ENCODE results near the gene ZCCHC2. TPM values are rescaled to one million over a fixed set of nuclear protein-coding genes. Genes with fewer than 3 reads are reported as not detected.

Gene ZCCHC2
- total RNA-seq, 1 donor from 2014 or later, result 21.0 TPM

DNA sequence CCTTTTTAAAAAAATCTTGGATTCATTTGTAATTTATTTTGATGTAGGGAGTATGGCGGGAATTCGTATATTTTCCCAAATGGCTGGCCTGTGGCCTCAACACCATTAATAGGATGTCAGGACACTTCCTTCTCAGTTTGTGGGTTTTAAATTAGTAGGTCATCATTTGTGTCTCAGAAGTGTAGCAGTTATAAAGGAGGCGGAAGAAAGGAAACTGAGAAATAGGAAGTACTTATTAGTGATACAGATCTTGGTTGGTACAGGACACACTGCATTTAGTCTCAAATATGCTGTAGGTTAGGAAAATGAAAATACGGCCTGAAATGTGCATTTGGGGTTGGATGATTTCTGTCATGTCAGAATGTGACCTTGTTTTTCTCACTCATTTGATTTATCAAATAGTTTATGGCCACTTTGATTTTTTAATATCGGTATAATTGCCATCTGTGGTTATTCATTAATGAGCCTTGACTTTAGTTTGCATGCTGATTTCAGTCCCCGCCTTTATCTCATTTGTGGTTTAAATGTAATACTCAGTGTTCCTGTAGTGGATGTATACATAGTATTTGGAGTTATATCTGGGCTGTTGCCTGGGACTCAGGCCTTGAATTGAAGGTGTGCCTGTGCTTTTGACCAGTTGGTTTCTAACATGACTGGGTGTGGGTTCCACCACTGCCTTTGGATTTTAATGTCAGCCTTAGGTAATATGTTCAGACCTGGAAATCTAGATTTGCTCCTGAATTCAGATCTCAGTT is 31.4 kb downstream of the ZCCHC2 start:
- H3K27me3 Mint-ChIP-seq (ENCODE audit: unreplicated experiment), result peaks cover 2% of the 10 kb centered on the region
- no peak for TF ChIP-seq CTCF (IDR thresholded peaks at IDR 0.05; ENCODE audit: unreplicated experiment)
- DNase-seq (ENCODE audit: low spot score), result no peak
- H3K9me3 Mint-ChIP-seq (ENCODE audit: unreplicated experiment), result no peaks in the 10 kb centered on the region
- H3K4me3 Mint-ChIP-seq (ENCODE audit: unreplicated experiment), result no peak overlapping the region
- H3K36me3 Mint-ChIP-seq (ENCODE audit: low read depth, unreplicated experiment), result peaks cover 44% of the 10 kb centered on the region
- H3K27ac Mint-ChIP-seq (ENCODE audit: unreplicated experiment), result no peak overlapping the region
- H3K4me1 Mint-ChIP-seq (ENCODE audit: unreplicated experiment), result peaks cover 7% of the 10 kb centered on the region

GRCh38 chr18:62555135-62555534 is 32.3 kb downstream of the ZCCHC2 start:
- peaks cover 2% of the 10 kb centered on the region for H3K27me3 Mint-ChIP-seq (ENCODE audit: unreplicated experiment)
- no peak for DNase-seq (ENCODE audit: low spot score)
- H3K27ac Mint-ChIP-seq (ENCODE audit: unreplicated experiment), result no peak overlapping the region
- peaks cover 7% of the 10 kb centered on the region for H3K4me1 Mint-ChIP-seq (ENCODE audit: unreplicated experiment)
- no peaks in the 10 kb centered on the region for H3K9me3 Mint-ChIP-seq (ENCODE audit: unreplicated experiment)
- no peak overlapping the region for H3K4me3 Mint-ChIP-seq (ENCODE audit: unreplicated experiment)
- peaks cover 42% of the 10 kb centered on the region for H3K36me3 Mint-ChIP-seq (ENCODE audit: low read depth, unreplicated experiment)
- TF ChIP-seq CTCF (IDR thresholded peaks at IDR 0.05; ENCODE audit: unreplicated experiment), result no peak

DNA sequence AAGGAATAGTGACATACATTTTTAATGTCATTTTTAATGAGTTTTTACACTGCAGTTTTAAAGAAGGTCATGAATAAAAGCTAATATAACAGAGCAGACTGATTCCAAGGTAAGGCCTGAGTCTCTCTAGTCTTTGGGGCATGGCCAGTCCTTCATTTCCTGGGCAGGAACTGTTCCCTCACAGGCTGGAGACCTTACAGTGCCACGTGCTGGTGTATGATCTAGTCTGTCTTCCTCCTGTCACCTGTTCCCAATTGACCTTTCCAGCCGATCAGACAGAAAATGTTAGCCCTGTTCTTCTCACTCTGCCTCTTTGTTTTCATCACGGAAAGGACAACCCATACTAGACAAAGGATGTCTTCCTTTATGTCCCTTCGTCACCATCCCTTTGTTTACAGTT is 33.6 kb downstream of the ZCCHC2 start:
- Mint-ChIP-seq H3K4me3 (ENCODE audit: unreplicated experiment) (no peak overlapping the region), H3K9me3 (ENCODE audit: unreplicated experiment) (no peaks in the 10 kb centered on the region), H3K27ac (ENCODE audit: unreplicated experiment) (no peak overlapping the region)

GRCh38 chr18:62558015-62558663 is 35.3 kb downstream of the ZCCHC2 start:
- TF ChIP-seq CTCF (IDR thresholded peaks at IDR 0.05; ENCODE audit: unreplicated experiment), result no peak
- Mint-ChIP-seq H3K4me1 (ENCODE audit: unreplicated experiment) (peaks cover 7% of the 10 kb centered on the region), H3K36me3 (ENCODE audit: low read depth, unreplicated experiment) (peaks cover 34% of the 10 kb centered on the region), H3K27me3 (ENCODE audit: unreplicated experiment) (peaks cover 4% of the 10 kb centered on the region), H3K9me3 (ENCODE audit: unreplicated experiment) (no peaks in the 10 kb centered on the region), H3K27ac (ENCODE audit: unreplicated experiment) (no peak overlapping the region), H3K4me3 (ENCODE audit: unreplicated experiment) (no peak overlapping the region)
- DNase-seq (ENCODE audit: low spot score), result no peak

More for the DNA sequence above, 33.6 kb downstream of the ZCCHC2 start:
- Mint-ChIP-seq H3K27me3 (ENCODE audit: unreplicated experiment) (peaks cover 1% of the 10 kb centered on the region), H3K36me3 (ENCODE audit: low read depth, unreplicated experiment) (peaks cover 31% of the 10 kb centered on the region), H3K4me1 (ENCODE audit: unreplicated experiment) (peaks cover 7% of the 10 kb centered on the region)
- TF ChIP-seq CTCF (IDR thresholded peaks at IDR 0.05; ENCODE audit: unreplicated experiment), result no peak
- no peak for DNase-seq (ENCODE audit: low spot score)

GRCh38 chr18:62564044-62564443 is 41.2 kb downstream of the ZCCHC2 start:
- DNase-seq (ENCODE audit: low spot score), result no peak
- no peak for TF ChIP-seq CTCF (IDR thresholded peaks at IDR 0.05; ENCODE audit: unreplicated experiment)
- H3K4me3 Mint-ChIP-seq (ENCODE audit: unreplicated experiment), result no peak overlapping the region
- no peaks in the 10 kb centered on the region for H3K4me1 Mint-ChIP-seq (ENCODE audit: unreplicated experiment)
- H3K27me3 Mint-ChIP-seq (ENCODE audit: unreplicated experiment), result peaks cover 4% of the 10 kb centered on the region
- no peak overlapping the region for H3K27ac Mint-ChIP-seq (ENCODE audit: unreplicated experiment)
- H3K36me3 Mint-ChIP-seq (ENCODE audit: low read depth, unreplicated experiment), result peaks cover 13% of the 10 kb centered on the region
- no peaks in the 10 kb centered on the region for H3K9me3 Mint-ChIP-seq (ENCODE audit: unreplicated experiment)

All from endothelial cell (in vitro differentiated cells).